Panc1 (cell line): ENCODE data around the gene SUMF1.

Experiments
- POLR2AphosphoS5 ChIP-seq: IDR thresholded peaks from 2 replicates; pipeline ENCODE4 v1.6.1; 2012; ENCODE audit warnings: mild to moderate bottlenecking, low read depth, low read length, moderate library complexity
- TF ChIP-seq, protein P1 (sequence below), 2 experiments: IDR thresholded peaks; 2 replicates each; pipeline ENCODE4 v1.6.1; 2011 to 2012; ENCODE audit warnings: low read depth in 2 of 2, control low read depth in 1 of 2, low read length in 1 of 2, mild to moderate bottlenecking in 1 of 2, moderate library complexity in 1 of 2; ENCODE audit not compliant: insufficient read depth in 1 of 2
- TF ChIP-seq, protein P2 (sequence below): fragments of 450-650 bp; IDR thresholded peaks from 2 replicates; pipeline ENCODE4 v1.5.1; 2017; ENCODE audit warnings: mild to moderate bottlenecking

DNA sequence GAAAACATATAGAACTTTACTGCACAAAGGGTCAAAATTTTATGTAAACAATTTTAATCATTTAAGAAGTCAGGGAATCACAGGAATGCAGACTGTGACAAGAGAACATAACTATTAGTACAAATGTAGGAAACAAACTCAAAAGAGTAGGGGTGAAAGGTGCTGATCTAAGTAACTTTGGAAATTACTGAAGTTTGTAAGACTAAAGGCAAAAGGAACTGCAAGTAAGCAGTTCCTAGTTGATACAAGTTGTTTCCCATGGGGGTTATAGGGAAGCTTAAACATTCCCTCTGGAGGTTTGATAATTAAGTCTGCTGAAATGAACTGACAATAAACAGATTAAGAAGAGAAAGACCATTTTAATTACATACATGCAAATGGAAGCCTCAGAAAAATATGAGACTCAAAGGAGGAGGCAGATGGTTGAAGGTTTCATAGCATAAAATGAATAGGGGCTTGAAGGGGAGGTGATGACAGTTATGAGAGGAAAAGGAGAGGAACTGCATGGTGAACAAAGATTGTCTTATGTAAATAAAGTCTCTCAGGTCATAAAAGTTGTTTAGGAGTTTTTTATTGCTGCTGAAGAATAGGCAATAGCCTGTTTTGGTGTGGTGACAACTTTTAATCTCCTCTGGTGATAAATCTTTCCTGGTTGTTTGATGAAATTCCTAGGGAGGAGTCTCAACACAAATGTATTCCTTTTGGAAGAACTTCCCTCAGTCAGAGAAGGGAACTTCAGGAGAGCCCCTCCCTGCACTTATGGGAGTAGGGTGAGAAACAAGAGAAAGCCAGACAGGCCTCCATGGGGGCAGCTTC, 146.8 kb downstream of the SUMF1 start:
- no peak for TF ChIP-seq POLR2AphosphoS5
- TF ChIP-seq, protein P1, sequence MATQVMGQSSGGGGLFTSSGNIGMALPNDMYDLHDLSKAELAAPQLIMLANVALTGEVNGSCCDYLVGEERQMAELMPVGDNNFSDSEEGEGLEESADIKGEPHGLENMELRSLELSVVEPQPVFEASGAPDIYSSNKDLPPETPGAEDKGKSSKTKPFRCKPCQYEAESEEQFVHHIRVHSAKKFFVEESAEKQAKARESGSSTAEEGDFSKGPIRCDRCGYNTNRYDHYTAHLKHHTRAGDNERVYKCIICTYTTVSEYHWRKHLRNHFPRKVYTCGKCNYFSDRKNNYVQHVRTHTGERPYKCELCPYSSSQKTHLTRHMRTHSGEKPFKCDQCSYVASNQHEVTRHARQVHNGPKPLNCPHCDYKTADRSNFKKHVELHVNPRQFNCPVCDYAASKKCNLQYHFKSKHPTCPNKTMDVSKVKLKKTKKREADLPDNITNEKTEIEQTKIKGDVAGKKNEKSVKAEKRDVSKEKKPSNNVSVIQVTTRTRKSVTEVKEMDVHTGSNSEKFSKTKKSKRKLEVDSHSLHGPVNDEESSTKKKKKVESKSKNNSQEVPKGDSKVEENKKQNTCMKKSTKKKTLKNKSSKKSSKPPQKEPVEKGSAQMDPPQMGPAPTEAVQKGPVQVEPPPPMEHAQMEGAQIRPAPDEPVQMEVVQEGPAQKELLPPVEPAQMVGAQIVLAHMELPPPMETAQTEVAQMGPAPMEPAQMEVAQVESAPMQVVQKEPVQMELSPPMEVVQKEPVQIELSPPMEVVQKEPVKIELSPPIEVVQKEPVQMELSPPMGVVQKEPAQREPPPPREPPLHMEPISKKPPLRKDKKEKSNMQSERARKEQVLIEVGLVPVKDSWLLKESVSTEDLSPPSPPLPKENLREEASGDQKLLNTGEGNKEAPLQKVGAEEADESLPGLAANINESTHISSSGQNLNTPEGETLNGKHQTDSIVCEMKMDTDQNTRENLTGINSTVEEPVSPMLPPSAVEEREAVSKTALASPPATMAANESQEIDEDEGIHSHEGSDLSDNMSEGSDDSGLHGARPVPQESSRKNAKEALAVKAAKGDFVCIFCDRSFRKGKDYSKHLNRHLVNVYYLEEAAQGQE (IDR thresholded peaks at IDR 0.05; ENCODE audit: insufficient read depth in 1 of 2, low read depth in 2 of 2, low read length in 1 of 2), result no peak
- TF ChIP-seq, protein P2, sequence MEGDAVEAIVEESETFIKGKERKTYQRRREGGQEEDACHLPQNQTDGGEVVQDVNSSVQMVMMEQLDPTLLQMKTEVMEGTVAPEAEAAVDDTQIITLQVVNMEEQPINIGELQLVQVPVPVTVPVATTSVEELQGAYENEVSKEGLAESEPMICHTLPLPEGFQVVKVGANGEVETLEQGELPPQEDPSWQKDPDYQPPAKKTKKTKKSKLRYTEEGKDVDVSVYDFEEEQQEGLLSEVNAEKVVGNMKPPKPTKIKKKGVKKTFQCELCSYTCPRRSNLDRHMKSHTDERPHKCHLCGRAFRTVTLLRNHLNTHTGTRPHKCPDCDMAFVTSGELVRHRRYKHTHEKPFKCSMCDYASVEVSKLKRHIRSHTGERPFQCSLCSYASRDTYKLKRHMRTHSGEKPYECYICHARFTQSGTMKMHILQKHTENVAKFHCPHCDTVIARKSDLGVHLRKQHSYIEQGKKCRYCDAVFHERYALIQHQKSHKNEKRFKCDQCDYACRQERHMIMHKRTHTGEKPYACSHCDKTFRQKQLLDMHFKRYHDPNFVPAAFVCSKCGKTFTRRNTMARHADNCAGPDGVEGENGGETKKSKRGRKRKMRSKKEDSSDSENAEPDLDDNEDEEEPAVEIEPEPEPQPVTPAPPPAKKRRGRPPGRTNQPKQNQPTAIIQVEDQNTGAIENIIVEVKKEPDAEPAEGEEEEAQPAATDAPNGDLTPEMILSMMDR, result no peak
